SK-N-MC (cell line): Measurements from ENCODE around the gene GPR62.

Experiments used
- EZH2 ChIP-seq: fragments of 200-600 bp; sonication (generic); IDR thresholded peaks from one replicate; pipeline ENCODE4 v1.6.1; 2017; ENCODE audit warnings: antibody characterized with exemption
- POLR2AphosphoS5 ChIP-seq: IDR thresholded peaks from 2 replicates; pipeline ENCODE4 v1.6.1; 2012; ENCODE audit warnings: mild to moderate bottlenecking, low read depth, low read length, borderline replicate concordance

GRCh38 chr3:51937611-51938450, 17.4 kb upstream of the GPR62 start:
- TF ChIP-seq POLR2AphosphoS5 (no peak), EZH2 (no peak)
